SU-DHL-6 (cell line): ENCODE measurements around the gene RCCD1.

ENCODE experiments used
- H2AFZ ChIP-seq: fragments of 200-600 bp; sonication (generic); 2 replicates; pipeline ENCODE4 v1.6.1; 2014; ENCODE audit warnings: low read depth, mild to moderate bottlenecking, moderate library complexity, mixed read lengths, antibody characterized with exemption, low read length; ENCODE audit not compliant: severe bottlenecking
- H3F3A ChIP-seq: fragments of 200-600 bp; shearing (Covaris generic); 2 replicates; pipeline ENCODE4 v1.6.0; 2016; ENCODE audit warnings: antibody characterized with exemption, mild to moderate bottlenecking; ENCODE audit not compliant: insufficient read depth
- H3K27ac ChIP-seq: fragments of 200-600 bp; sonication (generic); 2 replicates; pipeline ENCODE4 v1.5.1; 2016; ENCODE audit warnings: low read depth, mild to moderate bottlenecking, low read length, moderate library complexity, mixed read lengths
- H3K27me3 ChIP-seq: fragments of 200-600 bp; sonication (generic), shearing (Covaris generic); 2 replicates; pipeline ENCODE4 v1.6.0; 2014; ENCODE audit warnings: mild to moderate bottlenecking, low read length
- H3K36me3 ChIP-seq: fragments of 200-600 bp; sonication (generic); 2 replicates; pipeline ENCODE4 v1.6.1; 2014; ENCODE audit warnings: mild to moderate bottlenecking, low read length, mixed read lengths
- H3K4me2 ChIP-seq: fragments of 300-600, 200-600 bp; shearing (Covaris generic), sonication (generic); 2 replicates; pipeline ENCODE4 v1.6.0; 2014; ENCODE audit warnings: low read length, low read depth, mild to moderate bottlenecking; ENCODE audit not compliant: poor library complexity, severe bottlenecking
- H3K4me3 ChIP-seq: fragments of 200-600 bp; sonication (generic); 2 replicates; pipeline ENCODE4 v1.5.1; 2014; ENCODE audit warnings: antibody characterized with exemption, low read length, mild to moderate bottlenecking, mixed read lengths; ENCODE audit not compliant: insufficient read depth, poor library complexity, severe bottlenecking
- H3K79me2 ChIP-seq: fragments of 200-600 bp; sonication (generic); 2 replicates; pipeline ENCODE4 v1.6.1; 2014; ENCODE audit warnings: mild to moderate bottlenecking, low read length, moderate library complexity; ENCODE audit not compliant: insufficient read depth
- H3K9ac ChIP-seq: fragments of 200-600 bp; sonication (generic); 2 replicates; pipeline ENCODE4 v1.7.0; 2014; ENCODE audit warnings: mild to moderate bottlenecking, low read length
- H3K9me2 ChIP-seq: fragments of 200-600 bp; sonication (generic); replicated peaks from 2 replicates; pipeline ENCODE4 v1.6.1; 2014; ENCODE audit warnings: low read length; ENCODE audit not compliant: insufficient read depth
- H3K9me3 ChIP-seq: fragments of 200-600 bp; sonication (generic); 2 replicates; pipeline ENCODE4 v1.6.1; 2014; ENCODE audit warnings: low read length, mixed read lengths; ENCODE audit not compliant: insufficient read depth
- H4K20me1 ChIP-seq: fragments of 200-600 bp; sonication (generic); 2 replicates; pipeline ENCODE4 v1.6.1; 2014; ENCODE audit warnings: low read depth, mild to moderate bottlenecking, antibody characterized with exemption, low read length, moderate library complexity, mixed read lengths
- EZH2phosphoT487 ChIP-seq: fragments of 200-600 bp; sonication (generic), shearing (Covaris generic); conservative IDR thresholded peaks from 2 replicates; pipeline ENCODE4 v1.6.1; 2018; ENCODE audit warnings: mild to moderate bottlenecking, antibody characterized with exemption, low read length, moderate library complexity, mixed read lengths
- TF ChIP-seq, protein P1 (sequence below): fragments of 200-600 bp; sonication (generic); IDR thresholded peaks from one replicate; pipeline ENCODE4 v1.5.1; 2017; ENCODE audit warnings: antibody characterized with exemption, mild to moderate bottlenecking, low read length, moderate library complexity; ENCODE audit not compliant: insufficient read depth, poor library complexity, severe bottlenecking

The RCCD1 gene

DNA sequence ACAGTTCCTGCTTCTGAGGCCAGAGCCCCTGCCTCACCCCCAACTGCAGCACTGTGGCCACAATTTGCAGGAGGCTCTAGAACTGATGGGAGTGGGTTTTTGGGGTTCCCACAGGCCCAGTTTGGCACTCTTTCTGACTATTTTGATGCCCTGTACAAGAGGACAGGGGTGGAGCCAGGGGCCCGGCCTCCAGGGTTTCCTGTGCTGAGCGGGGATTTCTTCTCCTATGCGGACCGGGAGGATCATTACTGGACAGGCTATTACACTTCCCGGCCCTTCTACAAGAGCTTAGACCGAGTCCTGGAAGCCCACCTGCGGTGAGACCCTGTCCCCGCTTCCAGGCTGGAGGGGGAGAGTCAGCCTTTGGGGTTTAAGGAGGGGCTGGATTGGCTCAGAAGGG lies 44.7 kb upstream of the RCCD1 start:
- Histone ChIP-seq H3K4me2 (no peak overlapping the region), H3F3A (no peaks in the 10 kb centered on the region), H3K27ac (no peak overlapping the region), H3K79me2 (no peaks in the 10 kb centered on the region), H2AFZ (no peak overlapping the region), H3K9me2 (no peaks in the 10 kb centered on the region), H3K9me3 (no peaks in the 10 kb centered on the region), H4K20me1 (no peaks in the 10 kb centered on the region), H3K36me3 (no peaks in the 10 kb centered on the region), H3K9ac (no peak overlapping the region), H3K27me3 (no peaks in the 10 kb centered on the region), H3K4me3 (no peak overlapping the region)
- no peak for TF ChIP-seq EZH2phosphoT487
- TF ChIP-seq, protein P1, sequence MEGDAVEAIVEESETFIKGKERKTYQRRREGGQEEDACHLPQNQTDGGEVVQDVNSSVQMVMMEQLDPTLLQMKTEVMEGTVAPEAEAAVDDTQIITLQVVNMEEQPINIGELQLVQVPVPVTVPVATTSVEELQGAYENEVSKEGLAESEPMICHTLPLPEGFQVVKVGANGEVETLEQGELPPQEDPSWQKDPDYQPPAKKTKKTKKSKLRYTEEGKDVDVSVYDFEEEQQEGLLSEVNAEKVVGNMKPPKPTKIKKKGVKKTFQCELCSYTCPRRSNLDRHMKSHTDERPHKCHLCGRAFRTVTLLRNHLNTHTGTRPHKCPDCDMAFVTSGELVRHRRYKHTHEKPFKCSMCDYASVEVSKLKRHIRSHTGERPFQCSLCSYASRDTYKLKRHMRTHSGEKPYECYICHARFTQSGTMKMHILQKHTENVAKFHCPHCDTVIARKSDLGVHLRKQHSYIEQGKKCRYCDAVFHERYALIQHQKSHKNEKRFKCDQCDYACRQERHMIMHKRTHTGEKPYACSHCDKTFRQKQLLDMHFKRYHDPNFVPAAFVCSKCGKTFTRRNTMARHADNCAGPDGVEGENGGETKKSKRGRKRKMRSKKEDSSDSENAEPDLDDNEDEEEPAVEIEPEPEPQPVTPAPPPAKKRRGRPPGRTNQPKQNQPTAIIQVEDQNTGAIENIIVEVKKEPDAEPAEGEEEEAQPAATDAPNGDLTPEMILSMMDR = no peak

DNA sequence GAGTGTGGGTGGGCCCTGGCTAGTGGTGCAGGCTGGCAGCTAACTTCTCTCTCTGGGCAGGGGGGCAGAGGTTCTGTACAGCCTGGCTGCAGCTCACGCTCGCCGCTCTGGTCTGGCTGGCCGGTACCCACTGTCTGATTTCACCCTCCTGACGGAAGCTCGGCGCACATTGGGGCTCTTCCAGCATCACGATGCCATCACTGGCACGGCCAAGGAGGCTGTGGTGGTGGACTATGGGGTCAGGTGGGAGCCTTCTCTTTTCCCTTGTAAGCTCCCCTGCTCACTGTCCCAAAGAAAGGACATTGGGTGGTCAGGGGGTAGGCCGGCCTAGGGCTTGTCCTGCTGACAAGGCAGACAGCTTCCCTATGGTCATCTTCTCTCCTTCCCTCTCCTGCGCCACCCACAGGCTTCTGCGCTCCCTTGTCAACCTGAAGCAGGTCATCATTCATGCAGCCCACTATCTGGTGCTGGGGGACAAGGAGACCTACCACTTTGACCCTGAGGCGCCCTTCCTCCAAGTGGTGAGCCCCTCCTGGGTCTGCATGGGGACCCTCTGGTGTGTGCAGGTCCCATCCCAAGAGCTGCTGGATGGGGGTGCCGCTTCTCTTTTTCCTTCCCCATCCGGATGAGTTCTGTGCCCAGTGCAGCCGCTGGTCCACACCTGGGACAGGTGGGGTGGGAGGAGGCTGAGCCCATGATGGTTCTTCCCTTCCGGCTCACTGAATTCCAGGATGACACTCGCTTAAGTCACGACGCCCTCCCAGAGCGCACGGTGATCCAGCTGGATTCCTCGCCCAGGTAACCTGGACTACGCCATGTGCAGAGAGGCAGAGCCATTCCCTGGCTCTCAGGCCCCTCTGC lies 44.0 kb upstream of the RCCD1 start:
- H3K9ac ChIP-seq = no peak overlapping the region
- H3K4me2 ChIP-seq = no peak overlapping the region

GRCh38 chr15:90911302-90911623 lies 43.4 kb upstream of the RCCD1 start:
- no peak overlapping the region for H2AFZ ChIP-seq
- H3K4me3 ChIP-seq = no peak overlapping the region
- no peak overlapping the region for H3K9ac ChIP-seq
- no peaks in the 10 kb centered on the region for H3K79me2 ChIP-seq
- no peaks in the 10 kb centered on the region for H3K9me3 ChIP-seq
- H3K27ac ChIP-seq = no peak overlapping the region
- no peak overlapping the region for H3K4me2 ChIP-seq
- H3F3A ChIP-seq = no peaks in the 10 kb centered on the region
- no peaks in the 10 kb centered on the region for H3K9me2 ChIP-seq
- H3K36me3 ChIP-seq = no peaks in the 10 kb centered on the region
- H4K20me1 ChIP-seq = no peaks in the 10 kb centered on the region
- H3K27me3 ChIP-seq = no peaks in the 10 kb centered on the region
- TF ChIP-seq, protein P1 = no peak
- TF ChIP-seq EZH2phosphoT487 = no peak

More for the DNA sequence above, 44.0 kb upstream of the RCCD1 start:
- no peaks in the 10 kb centered on the region for H3F3A ChIP-seq
- H3K27ac ChIP-seq = no peak overlapping the region
- H3K9me2 ChIP-seq = no peaks in the 10 kb centered on the region
- no peak for TF ChIP-seq EZH2phosphoT487
- TF ChIP-seq, protein P1 = no peak
- no peaks in the 10 kb centered on the region for H3K27me3 ChIP-seq
- no peaks in the 10 kb centered on the region for H3K79me2 ChIP-seq
- H3K36me3 ChIP-seq = no peaks in the 10 kb centered on the region
- no peaks in the 10 kb centered on the region for H3K9me3 ChIP-seq
- H3K4me3 ChIP-seq = no peak overlapping the region
- no peak overlapping the region for H2AFZ ChIP-seq
- no peaks in the 10 kb centered on the region for H4K20me1 ChIP-seq
